ENCODE data around the gene C1QA. TPM values are rescaled to one million over a fixed set of nuclear protein-coding genes. Genes with fewer than 3 reads are reported as not detected.

Gene C1QA
- total RNA-seq, 1 donor from 2014 or later, result not detected

DNA sequence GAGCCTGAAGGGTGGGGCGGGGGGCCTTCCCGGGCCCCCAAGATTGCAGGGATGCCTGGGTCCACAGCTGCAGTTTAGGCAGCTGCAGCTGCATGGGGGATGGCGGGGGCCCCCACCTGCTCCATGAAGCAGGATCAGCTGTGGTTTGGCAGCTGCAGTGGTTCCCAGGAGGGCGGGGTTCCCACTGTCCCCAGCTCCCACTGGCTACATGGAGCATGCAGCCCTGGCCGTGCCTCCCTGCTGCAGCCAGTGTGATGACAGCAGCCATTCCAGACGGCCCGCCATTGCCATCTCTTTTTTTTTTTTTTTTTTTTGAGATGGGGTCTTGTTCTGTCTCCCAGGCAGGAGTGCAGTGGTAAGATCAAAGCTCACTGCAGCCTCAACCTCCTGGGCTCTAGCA, 992 bp upstream of the C1QA start:
- H3K36me3 Mint-ChIP-seq (ENCODE audit: insufficient read depth), result no peaks in the 10 kb centered on the region
- H3K4me3 Mint-ChIP-seq (ENCODE audit: low read depth), result no peak overlapping the region
- H3K27me3 Mint-ChIP-seq, result peaks cover 26% of the 10 kb centered on the region
- peaks cover 6% of the 10 kb centered on the region for H3K4me1 Mint-ChIP-seq (ENCODE audit: low read depth)
- no peak overlapping the region for H3K27ac Mint-ChIP-seq
- no peak for DNase-seq (ENCODE audit: low spot score, unreplicated experiment)
- TF ChIP-seq, protein P1, sequence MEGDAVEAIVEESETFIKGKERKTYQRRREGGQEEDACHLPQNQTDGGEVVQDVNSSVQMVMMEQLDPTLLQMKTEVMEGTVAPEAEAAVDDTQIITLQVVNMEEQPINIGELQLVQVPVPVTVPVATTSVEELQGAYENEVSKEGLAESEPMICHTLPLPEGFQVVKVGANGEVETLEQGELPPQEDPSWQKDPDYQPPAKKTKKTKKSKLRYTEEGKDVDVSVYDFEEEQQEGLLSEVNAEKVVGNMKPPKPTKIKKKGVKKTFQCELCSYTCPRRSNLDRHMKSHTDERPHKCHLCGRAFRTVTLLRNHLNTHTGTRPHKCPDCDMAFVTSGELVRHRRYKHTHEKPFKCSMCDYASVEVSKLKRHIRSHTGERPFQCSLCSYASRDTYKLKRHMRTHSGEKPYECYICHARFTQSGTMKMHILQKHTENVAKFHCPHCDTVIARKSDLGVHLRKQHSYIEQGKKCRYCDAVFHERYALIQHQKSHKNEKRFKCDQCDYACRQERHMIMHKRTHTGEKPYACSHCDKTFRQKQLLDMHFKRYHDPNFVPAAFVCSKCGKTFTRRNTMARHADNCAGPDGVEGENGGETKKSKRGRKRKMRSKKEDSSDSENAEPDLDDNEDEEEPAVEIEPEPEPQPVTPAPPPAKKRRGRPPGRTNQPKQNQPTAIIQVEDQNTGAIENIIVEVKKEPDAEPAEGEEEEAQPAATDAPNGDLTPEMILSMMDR (IDR thresholded peaks at IDR 0.05; ENCODE audit: unreplicated experiment), result no peak
- no peaks in the 10 kb centered on the region for H3K9me3 Mint-ChIP-seq (ENCODE audit: low read depth)

DNA sequence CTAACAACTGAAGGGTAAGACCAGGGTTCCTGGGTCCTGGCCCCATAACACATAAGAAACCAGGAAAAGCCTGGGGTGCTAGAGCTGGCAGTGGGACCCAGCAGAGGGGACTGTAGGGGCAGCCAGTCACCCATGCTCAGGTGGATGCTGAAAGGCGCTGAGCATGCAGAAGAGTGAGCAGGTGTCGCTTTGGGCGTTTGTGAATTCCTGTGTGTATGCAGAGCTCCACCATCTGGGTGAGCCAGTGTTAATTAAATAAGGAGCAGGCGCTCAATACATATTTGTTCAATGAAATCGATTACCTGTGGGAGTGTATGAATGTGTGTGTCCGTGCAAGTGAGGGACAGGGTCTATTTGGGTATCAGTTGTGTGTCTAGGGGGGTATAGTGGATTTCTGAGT, 499 bp downstream of the C1QA start:
- peaks cover 6% of the 10 kb centered on the region for H3K4me1 Mint-ChIP-seq (ENCODE audit: low read depth)
- H3K36me3 Mint-ChIP-seq (ENCODE audit: insufficient read depth), result no peaks in the 10 kb centered on the region
- peaks cover 22% of the 10 kb centered on the region for H3K27me3 Mint-ChIP-seq
- DNase-seq (ENCODE audit: low spot score, unreplicated experiment), result no peak
- TF ChIP-seq, protein P1 (IDR thresholded peaks at IDR 0.05; ENCODE audit: unreplicated experiment), result no peak
- H3K9me3 Mint-ChIP-seq (ENCODE audit: low read depth), result no peaks in the 10 kb centered on the region
- no peak overlapping the region for H3K27ac Mint-ChIP-seq
- no peak overlapping the region for H3K4me3 Mint-ChIP-seq (ENCODE audit: low read depth)

DNA sequence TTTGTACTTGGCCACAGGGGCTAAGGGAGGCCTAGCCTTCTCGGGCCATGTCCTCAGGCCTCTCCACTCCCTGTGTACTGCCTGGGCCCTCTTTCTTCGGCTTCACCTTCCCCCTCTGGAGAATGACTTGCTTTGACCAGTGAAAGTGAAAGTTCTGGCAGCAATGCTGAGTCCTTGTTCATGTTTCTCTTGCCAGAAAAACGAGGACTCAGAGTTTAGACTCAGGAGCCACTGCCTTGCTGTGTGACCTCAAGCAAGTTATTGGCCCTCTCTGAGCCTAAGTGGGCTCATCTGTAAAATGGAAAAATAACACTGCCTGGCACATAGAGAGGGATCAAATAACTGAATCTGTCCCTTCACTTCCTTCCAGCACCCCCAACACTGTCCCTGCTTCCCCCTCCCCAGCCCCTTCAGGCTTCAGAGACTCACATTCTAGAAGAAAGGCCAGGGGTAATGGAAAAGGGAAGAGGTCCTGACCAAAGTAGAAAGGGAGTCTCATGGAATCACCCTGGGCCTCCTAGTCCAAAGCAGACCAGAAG, 1.5 kb downstream of the C1QA start:
- Mint-ChIP-seq H3K4me3 (ENCODE audit: low read depth) (no peak overlapping the region), H3K27ac (no peak overlapping the region), H3K27me3 (peaks cover 22% of the 10 kb centered on the region), H3K9me3 (ENCODE audit: low read depth) (no peaks in the 10 kb centered on the region), H3K36me3 (ENCODE audit: insufficient read depth) (no peaks in the 10 kb centered on the region), H3K4me1 (ENCODE audit: low read depth) (peaks cover 6% of the 10 kb centered on the region)
- no peak for DNase-seq (ENCODE audit: low spot score, unreplicated experiment)
- TF ChIP-seq, protein P1 (IDR thresholded peaks at IDR 0.05; ENCODE audit: unreplicated experiment), result no peak

DNA sequence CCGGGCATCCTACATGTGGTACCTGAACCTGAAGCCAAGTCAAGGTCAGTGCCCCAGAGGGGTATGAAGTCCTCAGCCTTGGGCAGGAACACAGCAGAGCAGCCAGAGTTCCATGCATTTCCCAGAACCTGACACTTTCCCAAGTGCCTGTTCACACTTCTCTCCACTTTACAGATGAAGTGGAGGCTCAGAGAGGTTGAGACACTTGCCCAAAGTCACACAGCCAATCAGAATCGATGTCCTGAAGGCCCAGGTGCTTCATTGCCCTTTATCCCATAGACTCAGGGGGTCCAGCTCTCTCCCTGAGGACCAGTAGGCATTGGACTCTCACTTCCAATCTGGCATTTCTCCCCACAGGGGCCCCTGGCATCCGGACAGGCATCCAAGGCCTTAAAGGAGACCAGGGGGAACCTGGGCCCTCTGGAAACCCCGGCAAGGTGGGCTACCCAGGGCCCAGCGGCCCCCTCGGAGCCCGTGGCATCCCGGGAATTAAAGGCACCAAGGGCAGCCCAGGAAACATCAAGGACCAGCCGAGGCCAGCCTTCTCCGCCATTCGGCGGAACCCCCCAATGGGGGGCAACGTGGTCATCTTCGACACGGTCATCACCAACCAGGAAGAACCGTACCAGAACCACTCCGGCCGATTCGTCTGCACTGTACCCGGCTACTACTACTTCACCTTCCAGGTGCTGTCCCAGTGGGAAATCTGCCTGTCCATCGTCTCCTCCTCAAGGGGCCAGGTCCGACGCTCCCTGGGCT, 2.2 kb downstream of the C1QA start:
- H3K9me3 Mint-ChIP-seq (ENCODE audit: low read depth), result no peaks in the 10 kb centered on the region
- no peak overlapping the region for H3K27ac Mint-ChIP-seq
- H3K36me3 Mint-ChIP-seq (ENCODE audit: insufficient read depth), result no peaks in the 10 kb centered on the region
- TF ChIP-seq, protein P1 (IDR thresholded peaks at IDR 0.05; ENCODE audit: unreplicated experiment), result no peak
- H3K27me3 Mint-ChIP-seq, result peaks cover 19% of the 10 kb centered on the region
- no peak overlapping the region for H3K4me3 Mint-ChIP-seq (ENCODE audit: low read depth)
- H3K4me1 Mint-ChIP-seq (ENCODE audit: low read depth), result peaks cover 6% of the 10 kb centered on the region
- no peak for DNase-seq (ENCODE audit: low spot score, unreplicated experiment)

DNA sequence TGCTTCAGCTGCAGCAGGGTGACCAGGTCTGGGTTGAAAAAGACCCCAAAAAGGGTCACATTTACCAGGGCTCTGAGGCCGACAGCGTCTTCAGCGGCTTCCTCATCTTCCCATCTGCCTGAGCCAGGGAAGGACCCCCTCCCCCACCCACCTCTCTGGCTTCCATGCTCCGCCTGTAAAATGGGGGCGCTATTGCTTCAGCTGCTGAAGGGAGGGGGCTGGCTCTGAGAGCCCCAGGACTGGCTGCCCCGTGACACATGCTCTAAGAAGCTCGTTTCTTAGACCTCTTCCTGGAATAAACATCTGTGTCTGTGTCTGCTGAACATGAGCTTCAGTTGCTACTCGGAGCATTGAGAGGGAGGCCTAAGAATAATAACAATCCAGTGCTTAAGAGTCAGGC, 2.9 kb downstream of the C1QA start:
- H3K9me3 Mint-ChIP-seq (ENCODE audit: low read depth), result no peaks in the 10 kb centered on the region
- H3K4me1 Mint-ChIP-seq (ENCODE audit: low read depth), result peaks cover 6% of the 10 kb centered on the region
- H3K36me3 Mint-ChIP-seq (ENCODE audit: insufficient read depth), result no peaks in the 10 kb centered on the region
- TF ChIP-seq, protein P1 (IDR thresholded peaks at IDR 0.05; ENCODE audit: unreplicated experiment), result no peak
- no peak overlapping the region for H3K27ac Mint-ChIP-seq
- H3K4me3 Mint-ChIP-seq (ENCODE audit: low read depth), result no peak overlapping the region
- peaks cover 16% of the 10 kb centered on the region for H3K27me3 Mint-ChIP-seq
- DNase-seq (ENCODE audit: low spot score, unreplicated experiment), result no peak
